Keratinocyte (primary cell): Measurements from ENCODE around the gene SYP. TPM values are rescaled to one million over a fixed set of nuclear protein-coding genes. Genes with fewer than 3 reads are reported as not detected.
"Not testable (repeated sequence)": the region's sequence is repeated elsewhere in the genome, so short reads cannot be mapped to it uniquely, and the experiment has no call there.

Experiments used
- DNase-seq: peaks from one replicate; pipeline ENCODE4 v3.0.0-alpha.2; 2011; ENCODE audit warnings: low read depth, missing footprints, low spot score
- FAIRE-seq: peaks from 2 replicates; lab custom pipeline; 2011; peaks lifted over from hg19 to GRCh38; lab: Jason Lieb, UNC
- H2AFZ ChIP-seq: 2 replicates; pipeline ENCODE4 v1.6.0; 2012; ENCODE audit warnings: low read length, control low read depth, inconsistent platforms; ENCODE audit not compliant: control insufficient read depth
- H3K27ac ChIP-seq: 2 replicates; pipeline ENCODE4 v1.5.1; 2011; ENCODE audit warnings: low read length; ENCODE audit not compliant: control insufficient read depth, insufficient read depth
- H3K27me3 ChIP-seq: 3 replicates; pipeline ENCODE4 v1.6.0; 2011; ENCODE audit warnings: low read length; ENCODE audit not compliant: control insufficient read depth, insufficient read depth; ENCODE audit errors: extremely low read depth
- H3K36me3 ChIP-seq, 2 experiments: 2 replicates in 1 of 2; 3 replicates in 1 of 2; pipeline ENCODE4 v1.5.1; 2011; ENCODE audit warnings: low read length in 2 of 2, mild to moderate bottlenecking in 1 of 2; ENCODE audit not compliant: control insufficient read depth in 2 of 2, insufficient read depth in 2 of 2; ENCODE audit errors: extremely low read depth in 1 of 2
- H3K4me1 ChIP-seq: 3 replicates; pipeline ENCODE4 v1.5.1; 2011; ENCODE audit warnings: low read length; ENCODE audit not compliant: control insufficient read depth, insufficient read depth; ENCODE audit errors: extremely low read depth
- H3K4me2 ChIP-seq: 3 replicates; pipeline ENCODE4 v1.6.0; 2011; ENCODE audit warnings: low read depth, low read length; ENCODE audit not compliant: control insufficient read depth, insufficient read depth; ENCODE audit errors: extremely low read depth
- H3K4me3 ChIP-seq, 3 experiments: fragments of 200-600 bp in 1 of 3; sonication (generic) in 1 of 3; 2 replicates in 2 of 3; 3 replicates in 1 of 3; pipeline ENCODE4 v1.5.1; 2011 to 2016; ENCODE audit warnings: low read length in 3 of 3, mild to moderate bottlenecking in 3 of 3, control low read depth in 2 of 3, inconsistent platforms in 1 of 3, low read depth in 1 of 3, mixed read lengths in 1 of 3, mixed run types in 1 of 3, moderate library complexity in 1 of 3; ENCODE audit not compliant: control insufficient read depth in 2 of 3, insufficient read depth in 2 of 3; ENCODE audit errors: extremely low read depth in 1 of 3
- H3K79me2 ChIP-seq: 2 replicates; pipeline ENCODE4 v1.6.0; 2012; ENCODE audit warnings: low read length; ENCODE audit not compliant: control insufficient read depth, insufficient read depth
- H3K9ac ChIP-seq: 3 replicates; pipeline ENCODE4 v1.6.0; 2011; ENCODE audit warnings: low read length; ENCODE audit not compliant: control insufficient read depth, insufficient read depth; ENCODE audit errors: extremely low read depth
- H3K9me1 ChIP-seq: 3 replicates; pipeline ENCODE4 v1.6.0; 2011; ENCODE audit warnings: low read length; ENCODE audit not compliant: control insufficient read depth, insufficient read depth; ENCODE audit errors: extremely low read depth
- H3K9me3 ChIP-seq: 2 replicates; pipeline ENCODE4 v1.5.1; 2012; ENCODE audit warnings: low read depth, low read length; ENCODE audit not compliant: control insufficient read depth
- H4K20me1 ChIP-seq: 3 replicates; pipeline ENCODE4 v1.6.0; 2011; ENCODE audit warnings: low read length; ENCODE audit not compliant: control insufficient read depth, insufficient read depth; ENCODE audit errors: extremely low read depth
- EZH2 ChIP-seq: IDR thresholded peaks from one replicate; pipeline ENCODE4 v1.6.1; 2012; ENCODE audit warnings: inconsistent platforms, mild to moderate bottlenecking, low read length, moderate library complexity
- dilution Hi-C: fragments of 300-500 bp; cut with MboI; formaldehyde crosslinking; loops from one replicate; pipeline ENCODE4 v1.7.0; 2020; ENCODE audit warnings: low sequenced_read_pairs; ENCODE audit not compliant: extremely low pct_ligation_motif_present
- polyA plus RNA-seq, 5 experiments: library from polyadenylated mRNA; depleted of rRNA in 3 of 5; stranded (reverse) in 3 of 5; stranded (forward) in 1 of 5; unstranded in 1 of 5; fragments of >200 nt; gene quantifications; 1 replicate in 1 of 5; 2 replicates in 3 of 5; 3 replicates in 1 of 5; pipeline versions ENCODE4 v1.2.1 to v1.2.3, GENCODE V29; 2011 to 2012; ENCODE audit warnings: missing spikeins in 2 of 5, low read depth in 1 of 5, low replicate concordance in 1 of 5
- TF ChIP-seq, protein P1 (sequence below), 3 experiments: IDR thresholded peaks in 1 of 3; conservative IDR thresholded peaks in 1 of 3; optimal IDR thresholded peaks in 1 of 3; 2 replicates in 2 of 3; 3 replicates in 1 of 3; pipeline versions ENCODE3 to v1.5.1; 2011; ENCODE audit warnings: low read length in 3 of 3, mild to moderate bottlenecking in 3 of 3, moderate library complexity in 2 of 3, control low read depth in 1 of 3, inconsistent platforms in 1 of 3; ENCODE audit not compliant: insufficient read depth in 2 of 3; ENCODE audit errors: extremely low read depth in 1 of 3

SYP gene
- polyA plus RNA-seq, 1 donor (not counting 4 experiments of a cell fraction or from before 2014, with no cell fraction given), result 0.07 TPM

DNA sequence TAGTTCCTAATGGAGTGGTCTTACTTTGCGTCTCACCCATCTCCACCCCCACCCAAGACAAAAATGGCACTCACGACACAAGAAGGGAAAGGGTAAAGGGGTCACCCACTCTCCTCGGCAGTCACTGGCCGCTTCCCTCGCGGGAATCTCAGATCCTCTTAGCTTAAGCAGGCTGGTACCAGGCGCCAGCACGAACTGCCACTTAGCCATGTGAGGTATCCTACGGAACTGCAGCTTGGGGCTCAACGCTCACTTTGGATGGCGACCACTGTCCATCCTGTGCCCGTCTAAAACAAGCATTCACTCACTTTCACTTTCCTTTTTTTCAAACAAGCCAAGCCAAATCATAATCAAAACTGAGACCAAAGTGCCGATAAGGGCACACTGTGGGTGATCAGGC is 52.1 kb downstream of the SYP start:
- H3K27ac ChIP-seq, result no peak overlapping the region
- no peaks in the 10 kb centered on the region for H3K9me1 ChIP-seq
- no peaks in the 10 kb centered on the region for H3K36me3 ChIP-seq
- no peaks in the 10 kb centered on the region for H3K4me1 ChIP-seq
- dilution Hi-C loops, result no loop called here
- DNase-seq (no peak), FAIRE-seq (no peak)
- no peak overlapping the region for H3K9ac ChIP-seq
- no peaks in the 10 kb centered on the region for H3K9me3 ChIP-seq
- no peaks in the 10 kb centered on the region for H3K27me3 ChIP-seq
- no peaks in the 10 kb centered on the region for H4K20me1 ChIP-seq
- H3K79me2 ChIP-seq, result no peaks in the 10 kb centered on the region
- H2AFZ ChIP-seq, result no peak overlapping the region
- no peak overlapping the region for H3K4me3 ChIP-seq
- no peak for TF ChIP-seq EZH2
- TF ChIP-seq, protein P1, sequence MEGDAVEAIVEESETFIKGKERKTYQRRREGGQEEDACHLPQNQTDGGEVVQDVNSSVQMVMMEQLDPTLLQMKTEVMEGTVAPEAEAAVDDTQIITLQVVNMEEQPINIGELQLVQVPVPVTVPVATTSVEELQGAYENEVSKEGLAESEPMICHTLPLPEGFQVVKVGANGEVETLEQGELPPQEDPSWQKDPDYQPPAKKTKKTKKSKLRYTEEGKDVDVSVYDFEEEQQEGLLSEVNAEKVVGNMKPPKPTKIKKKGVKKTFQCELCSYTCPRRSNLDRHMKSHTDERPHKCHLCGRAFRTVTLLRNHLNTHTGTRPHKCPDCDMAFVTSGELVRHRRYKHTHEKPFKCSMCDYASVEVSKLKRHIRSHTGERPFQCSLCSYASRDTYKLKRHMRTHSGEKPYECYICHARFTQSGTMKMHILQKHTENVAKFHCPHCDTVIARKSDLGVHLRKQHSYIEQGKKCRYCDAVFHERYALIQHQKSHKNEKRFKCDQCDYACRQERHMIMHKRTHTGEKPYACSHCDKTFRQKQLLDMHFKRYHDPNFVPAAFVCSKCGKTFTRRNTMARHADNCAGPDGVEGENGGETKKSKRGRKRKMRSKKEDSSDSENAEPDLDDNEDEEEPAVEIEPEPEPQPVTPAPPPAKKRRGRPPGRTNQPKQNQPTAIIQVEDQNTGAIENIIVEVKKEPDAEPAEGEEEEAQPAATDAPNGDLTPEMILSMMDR (optimal IDR thresholded peaks at IDR 0.05 in 1 of 3, IDR thresholded peaks at IDR 0.05 in 1 of 3, conservative IDR thresholded peaks at IDR 0.05 in 1 of 3; ENCODE audit: extremely low read depth in 1 of 3, insufficient read depth in 2 of 3, low read length in 3 of 3), result no peak
- no peak overlapping the region for H3K4me2 ChIP-seq

DNA sequence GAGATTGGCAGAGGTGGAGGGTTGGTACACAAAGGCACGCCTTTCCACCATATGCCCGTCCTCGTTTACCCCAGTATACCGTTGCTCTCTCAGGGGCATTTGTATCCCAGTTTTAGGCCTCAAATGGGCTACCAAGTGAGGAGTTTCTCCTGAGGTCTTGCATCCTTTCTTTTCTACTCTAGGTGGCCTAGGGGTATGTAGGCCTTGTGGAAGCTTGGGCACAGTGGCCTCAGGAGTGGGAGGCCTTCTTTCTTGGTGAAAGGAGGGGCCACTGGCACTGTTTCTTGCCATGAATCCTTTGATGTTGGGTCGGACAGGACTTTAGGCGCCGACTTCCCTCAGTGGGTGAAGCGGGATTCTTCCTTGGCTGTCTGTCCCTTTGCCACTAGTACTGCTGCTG is 52.7 kb downstream of the SYP start:
- H4K20me1 ChIP-seq, result no peaks in the 10 kb centered on the region
- no peaks in the 10 kb centered on the region for H3K79me2 ChIP-seq
- FAIRE-seq, result no peak
- H3K36me3 ChIP-seq, result no peaks in the 10 kb centered on the region
- dilution Hi-C loops, result no loop called here
- H3K9ac ChIP-seq, result no peak overlapping the region
- no peak overlapping the region for H3K27ac ChIP-seq
- no peak overlapping the region for H3K4me3 ChIP-seq
- TF ChIP-seq, protein P1 (optimal IDR thresholded peaks at IDR 0.05 in 1 of 3, IDR thresholded peaks at IDR 0.05 in 1 of 3, conservative IDR thresholded peaks at IDR 0.05 in 1 of 3; ENCODE audit: extremely low read depth in 1 of 3, insufficient read depth in 2 of 3, low read length in 3 of 3), result no peak
- TF ChIP-seq EZH2, result no peak
- H3K4me1 ChIP-seq, result no peaks in the 10 kb centered on the region
- no peaks in the 10 kb centered on the region for H3K9me3 ChIP-seq
- no peaks in the 10 kb centered on the region for H3K9me1 ChIP-seq
- no peak overlapping the region for H3K4me2 ChIP-seq
- DNase-seq, result no peak
- no peak overlapping the region for H2AFZ ChIP-seq
- no peaks in the 10 kb centered on the region for H3K27me3 ChIP-seq

DNA sequence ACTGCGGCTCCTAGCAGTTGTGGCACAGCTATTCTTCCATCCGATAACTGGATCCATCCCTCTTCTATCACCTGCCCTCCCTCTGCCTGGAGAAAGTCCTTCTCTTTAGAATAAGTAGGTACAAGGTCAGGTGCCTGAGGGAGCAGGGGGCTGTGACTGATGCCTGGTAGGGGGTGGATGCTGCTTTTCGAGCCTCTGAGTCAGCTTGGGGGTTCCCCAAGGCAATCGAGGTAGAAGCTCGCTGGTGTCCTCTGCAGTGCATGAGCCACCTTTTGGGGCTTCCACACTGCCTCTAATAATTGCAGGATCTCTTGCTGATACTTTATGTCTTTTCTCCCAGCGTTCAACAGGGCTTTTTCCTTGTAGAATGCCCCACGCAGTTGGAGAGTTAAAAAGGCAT is 56.8 kb downstream of the SYP start:
- dilution Hi-C loops, FAIRE-seq, H2AFZ ChIP-seq, DNase-seq, H4K20me1 ChIP-seq, H3K9me1 ChIP-seq, H3K9ac ChIP-seq, H3K27ac ChIP-seq, H3K4me2 ChIP-seq, H3K4me1 ChIP-seq, H3K36me3 ChIP-seq, H3K79me2 ChIP-seq, H3K9me3 ChIP-seq, H3K27me3 ChIP-seq, H3K4me3 ChIP-seq: not testable (repeated sequence)
